HG03565 (cell line): ENCODE data around the gene TCP10L.
"Not testable (repeated sequence)": the region's sequence is repeated elsewhere in the genome, so short reads cannot be mapped to it uniquely, and the experiment has no call there.

Experiments
- ATAC-seq: cut with Tn5 transposase; IDR thresholded peaks from one replicate; pipeline ENCODE4 v1.9.1; 2021; ENCODE audit warnings: mild to moderate bottlenecking, moderate library complexity; ENCODE audit not compliant: unreplicated experiment

Gene TCP10L

GRCh38 chr21:32587120-32587519 is 1.8 kb upstream of the TCP10L start:
- ATAC-seq, result no peak

GRCh38 chr21:32585970-32586369 is 647 bp upstream of the TCP10L start:
- no peak for ATAC-seq

GRCh38 chr21:32584472-32584871 is 851 bp downstream of the TCP10L start:
- no peak for ATAC-seq

- no peak for ATAC-seq
Observed at GRCh38 chr21:32581732-32582131, 3.6 kb downstream of the TCP10L start.

GRCh38 chr21:32580949-32581348 is 4.4 kb downstream of the TCP10L start:
- no peak for ATAC-seq

- no peak for ATAC-seq
Observed at GRCh38 chr21:32578107-32578691, 7.1 kb downstream of the TCP10L start.

- ATAC-seq, result no peak
Observed at GRCh38 chr21:32576011-32576410, 9.3 kb downstream of the TCP10L start.

GRCh38 chr21:32574946-32575925 is 10.1 kb downstream of the TCP10L start:
- ATAC-seq, result no peak

- ATAC-seq, result no peak
Observed at GRCh38 chr21:32572574-32573420, 12.5 kb downstream of the TCP10L start.

- no peak for ATAC-seq
Observed at GRCh38 chr21:32570456-32570855, 14.9 kb downstream of the TCP10L start.

- peak; percentile 81 for ATAC-seq
Observed at GRCh38 chr21:32569261-32570230, 15.8 kb downstream of the TCP10L start.

- no peak for ATAC-seq
Observed at GRCh38 chr21:32567626-32568025, 17.7 kb downstream of the TCP10L start.

- no peak for ATAC-seq
Observed at GRCh38 chr21:32566741-32567389, 18.5 kb downstream of the TCP10L start.

GRCh38 chr21:32565856-32566465 is 19.4 kb downstream of the TCP10L start:
- ATAC-seq, result no peak

GRCh38 chr21:32562915-32563314 is 22.4 kb downstream of the TCP10L start:
- ATAC-seq, result no peak

GRCh38 chr21:32562426-32562825 is 22.9 kb downstream of the TCP10L start:
- no peak for ATAC-seq

GRCh38 chr21:32561476-32561875 is 23.8 kb downstream of the TCP10L start:
- ATAC-seq, result not testable (repeated sequence)

GRCh38 chr21:32560896-32561295 is 24.4 kb downstream of the TCP10L start:
- ATAC-seq, result no peak

- no peak for ATAC-seq
Observed at GRCh38 chr21:32559006-32559610, 26.2 kb downstream of the TCP10L start.
